Measurements from ENCODE around the gene MDC1. TPM values are rescaled to one million over a fixed set of nuclear protein-coding genes. Genes with fewer than 3 reads are reported as not detected.

Gene MDC1
- total RNA-seq, 2 experiments from 2014 or later: 50.5 to 56.8 TPM

- ChIA-PET POLR2A (interaction anchor here (1.2 kb wide), 1 partner anchor 45 kb away, joined by 8 read pairs; no protein-coding TSS in a partner anchor), CTCF (interaction anchor here (15.4 kb wide), 1 partner anchor 46 kb away, joined by 526 read pairs; the partner anchor contains the start of genes MDC1 and TUBB)
- Mint-ChIP-seq H3K27me3 (no peaks in the 10 kb centered on the region), H3K36me3 (ENCODE audit: low read depth) (peaks cover 63% of the 10 kb centered on the region), H3K4me3 (peak overlapping the region; percentile 15), H3K9me3 (no peaks in the 10 kb centered on the region), H3K4me1 (ENCODE audit: low read depth) (peaks cover 52% of the 10 kb centered on the region), H3K27ac (peak overlapping the region; percentile 49)
- Histone ChIP-seq H3K4me3 (ENCODE audit: low read length) (no peak overlapping the region), H3K4me1 (ENCODE audit: insufficient read depth, low read length) (peaks cover 47% of the 10 kb centered on the region), H3K27ac (ENCODE audit: low read depth in 1 of 2, low read length in 2 of 2) (no peak overlapping the region), H3K36me3 (ENCODE audit: insufficient read depth, low read length) (peaks cover 54% of the 10 kb centered on the region), H3K27me3 (ENCODE audit: control insufficient read depth in 1 of 2, insufficient read depth in 2 of 2, low read length in 2 of 2) (no peaks in the 10 kb centered on the region), H3K9me3 (ENCODE audit: control insufficient read depth in 1 of 2, insufficient read depth in 1 of 2, low read length in 2 of 2) (no peaks in the 10 kb centered on the region)
- no peak for TF ChIP-seq CTCF (IDR thresholded peaks at IDR 0.05)
- DNase-seq: no peak
- no peak for ATAC-seq (ENCODE audit: poor library complexity)
- intact Hi-C loops (cut with DNase I, micrococcal nuclease): loop anchor here (5.0 kb wide), 2 partner anchors 136 to 151 kb away; no protein-coding TSS in a partner anchor
Observed at GRCh38 chr6:30676660-30677285, 40.3 kb downstream of the MDC1 start.

DNA sequence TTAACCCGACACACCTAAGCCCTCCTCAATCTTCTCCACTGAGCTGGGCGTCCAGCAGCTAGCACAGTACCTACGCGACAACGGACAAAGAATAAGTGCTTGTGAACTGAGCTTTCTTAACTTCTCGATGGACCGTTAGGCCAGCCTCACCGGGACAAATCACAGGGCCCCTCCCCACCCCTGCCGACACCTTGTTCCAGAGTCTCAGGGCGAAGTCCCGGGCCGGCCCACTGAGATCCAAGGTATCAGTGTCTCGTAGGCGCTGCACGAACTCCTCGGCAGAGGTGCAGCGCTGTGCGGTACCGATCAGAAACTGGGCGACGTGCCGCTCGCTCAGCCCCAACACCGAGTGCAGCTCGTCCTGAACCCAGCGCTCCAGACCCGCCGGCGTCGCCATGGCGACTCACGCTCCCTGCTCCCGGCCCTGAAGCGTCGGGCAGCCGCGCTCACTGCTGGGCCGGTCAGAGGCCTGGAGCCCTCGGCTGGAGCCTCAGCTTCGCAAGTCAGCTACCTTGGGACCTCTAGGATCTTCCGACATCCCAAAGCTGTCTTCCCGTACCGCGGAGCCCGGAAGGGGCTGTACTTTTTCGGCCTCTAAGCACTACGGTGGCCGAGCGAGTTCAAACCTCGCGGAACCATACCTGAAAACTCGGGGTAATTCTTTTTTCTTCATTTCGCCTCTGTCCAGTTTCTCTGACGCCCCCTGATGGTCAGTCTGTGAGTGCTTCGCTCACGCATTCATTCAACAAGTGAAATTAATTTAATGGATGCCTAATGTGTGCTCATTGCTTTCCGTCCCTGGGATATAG, 44.4 kb downstream of the MDC1 start, which contains the start of gene DHX16:
DHX16 (minus strand) TSS at position 562 of the 809 bp plus-strand sequence; CDS start at position 397, 165 bp downstream.
- H3K9me3 ChIP-seq (ENCODE audit: control insufficient read depth in 1 of 2, insufficient read depth in 1 of 2, low read length in 2 of 2): no peaks in the 10 kb centered on the region
- H3K4me3 Mint-ChIP-seq: peak within 1 kb of the TSS; percentile 87

More for the DNA sequence above, 44.4 kb downstream of the MDC1 start, which contains the start of gene DHX16:
- no peaks in the 10 kb centered on the region for H3K27me3 Mint-ChIP-seq
- Histone ChIP-seq H3K36me3 (ENCODE audit: insufficient read depth, low read length) (peaks cover 46% of the 10 kb centered on the region), H3K4me3 (ENCODE audit: low read length) (peak within 1 kb of the TSS; percentile 98), H3K27me3 (ENCODE audit: control insufficient read depth in 1 of 2, insufficient read depth in 2 of 2, low read length in 2 of 2) (no peaks in the 10 kb centered on the region), H3K4me1 (ENCODE audit: insufficient read depth, low read length) (peaks cover 18% of the 10 kb centered on the region), H3K27ac (ENCODE audit: low read depth in 1 of 2, low read length in 2 of 2) (peak within 1 kb of the TSS; percentile 49 to 59)
- POLR2A ChIA-PET: interaction anchor here (0.6 to 2.4 kb wide), 13 partner anchors 26 to 131 kb away, joined by 3 to 17 read pairs (median 4); partner anchors contain the start of genes C6orf136, MDC1, MRPS18B and PPP1R10
- ATAC-seq (ENCODE audit: poor library complexity) (peak; percentile 76), DNase-seq (peak; percentile 79 to 95 (median 84))
- TF ChIP-seq CTCF (IDR thresholded peaks at IDR 0.05): peak; percentile 69
- H3K4me1 Mint-ChIP-seq (ENCODE audit: low read depth): peaks cover 49% of the 10 kb centered on the region
- H3K27ac Mint-ChIP-seq: peak within 1 kb of the TSS; percentile 86
- CTCF ChIA-PET: interaction anchor here (0.5 to 15.4 kb wide), 14 partner anchors 9 to 241 kb away, joined by 3 to 526 read pairs (median 3); partner anchors contain the start of genes C6orf136, MDC1, MRPS18B and TUBB
- H3K9me3 Mint-ChIP-seq: no peaks in the 10 kb centered on the region
- intact Hi-C loops (cut with DNase I, micrococcal nuclease): loop anchor here (2.0 to 5.0 kb wide), 6 partner anchors 26 to 190 kb away; partner anchors contain the start of genes ATAT1 (in 2 of the 2), C6orf136 (in 1 of the 2), MRPS18B (in 1 of the 2) and PPP1R10 (in 1 of the 2)
- peaks cover 55% of the 10 kb centered on the region for H3K36me3 Mint-ChIP-seq (ENCODE audit: low read depth)

Data from CD4-positive, alpha-beta T cell (primary cell).